Measurements from ENCODE around the gene FA2H. TPM values are rescaled to one million over a fixed set of nuclear protein-coding genes. Genes with fewer than 3 reads are reported as not detected.

The FA2H gene
- polyA plus RNA-seq, 3 donors, result not detected

DNA sequence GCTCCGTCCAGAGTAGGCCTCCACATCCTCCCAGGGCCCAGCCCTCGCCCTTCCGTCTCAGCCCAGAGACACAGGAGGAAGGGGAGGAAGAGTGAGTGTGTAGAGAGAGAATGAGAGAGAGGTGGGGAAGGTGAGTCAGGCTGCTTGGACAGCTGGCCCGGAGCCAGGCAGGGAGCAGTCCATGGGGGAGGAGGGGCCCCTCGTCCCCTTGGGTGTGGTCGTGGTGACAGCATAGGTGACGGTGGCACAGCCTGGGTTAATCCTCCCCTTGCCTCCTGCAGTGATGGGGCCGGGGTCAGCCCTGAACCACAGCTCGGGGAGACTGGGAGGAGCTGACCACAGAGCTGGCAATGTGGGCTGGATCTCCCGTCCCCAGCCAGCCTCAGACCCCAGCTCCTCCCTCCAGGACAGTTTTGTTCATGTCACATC lies 36.5 kb downstream of the FA2H start:
- Histone ChIP-seq H3K79me2 (ENCODE audit: insufficient read depth, low read length) (no peaks in the 10 kb centered on the region), H3K4me3 (replicated peaks in 1 of 3; ENCODE audit: low read depth in 2 of 3, low read length in 3 of 3) (no peak overlapping the region), H3K27ac (ENCODE audit: low read depth in 1 of 2, low read length in 2 of 2) (no peak overlapping the region), H3K36me3 (replicated peaks in 1 of 2; ENCODE audit: control insufficient read depth in 1 of 2, insufficient read depth in 2 of 2, low read length in 2 of 2) (no peaks in the 10 kb centered on the region), H3K9me3 (replicated peaks in 1 of 2; ENCODE audit: control insufficient read depth in 1 of 2, insufficient read depth in 1 of 2, low read length in 2 of 2) (no peaks in the 10 kb centered on the region), H3K9ac (ENCODE audit: insufficient read depth, low read length, poor library complexity, severe bottlenecking) (no peak overlapping the region), H3K27me3 (ENCODE audit: control insufficient read depth in 2 of 2, insufficient read depth in 2 of 2, low read length in 2 of 2) (no peaks in the 10 kb centered on the region), H3K4me1 (ENCODE audit: control insufficient read depth in 1 of 2, insufficient read depth in 2 of 2, low read length in 2 of 2) (no peaks in the 10 kb centered on the region), H3K4me2 (replicated peaks; ENCODE audit: extremely low read depth, low read length, poor library complexity, severe bottlenecking) (no peak overlapping the region), H2AFZ (ENCODE audit: insufficient read depth, low read depth, low read length, poor library complexity, severe bottlenecking) (no peak overlapping the region), H4K20me1 (ENCODE audit: insufficient read depth, low read length) (no peaks in the 10 kb centered on the region)
- Mint-ChIP-seq H3K9me3 (peaks cover 0 to 2% (median 0%) of the 10 kb centered on the region in 7 donors), H3K4me1 (peaks cover 5% of the 10 kb centered on the region), H3K4me3 (no peak overlapping the region), H3K27me3 (ENCODE audit: low read depth in 3 of 3) (peaks cover 6 to 10% (median 9%) of the 10 kb centered on the region in 3 donors), H3K36me3 (no peaks in the 10 kb centered on the region), H3K27ac (peak overlapping the region in 1 of 7 donors; percentile 35)
- DNase-seq, result no peak
- TF ChIP-seq, protein P1, sequence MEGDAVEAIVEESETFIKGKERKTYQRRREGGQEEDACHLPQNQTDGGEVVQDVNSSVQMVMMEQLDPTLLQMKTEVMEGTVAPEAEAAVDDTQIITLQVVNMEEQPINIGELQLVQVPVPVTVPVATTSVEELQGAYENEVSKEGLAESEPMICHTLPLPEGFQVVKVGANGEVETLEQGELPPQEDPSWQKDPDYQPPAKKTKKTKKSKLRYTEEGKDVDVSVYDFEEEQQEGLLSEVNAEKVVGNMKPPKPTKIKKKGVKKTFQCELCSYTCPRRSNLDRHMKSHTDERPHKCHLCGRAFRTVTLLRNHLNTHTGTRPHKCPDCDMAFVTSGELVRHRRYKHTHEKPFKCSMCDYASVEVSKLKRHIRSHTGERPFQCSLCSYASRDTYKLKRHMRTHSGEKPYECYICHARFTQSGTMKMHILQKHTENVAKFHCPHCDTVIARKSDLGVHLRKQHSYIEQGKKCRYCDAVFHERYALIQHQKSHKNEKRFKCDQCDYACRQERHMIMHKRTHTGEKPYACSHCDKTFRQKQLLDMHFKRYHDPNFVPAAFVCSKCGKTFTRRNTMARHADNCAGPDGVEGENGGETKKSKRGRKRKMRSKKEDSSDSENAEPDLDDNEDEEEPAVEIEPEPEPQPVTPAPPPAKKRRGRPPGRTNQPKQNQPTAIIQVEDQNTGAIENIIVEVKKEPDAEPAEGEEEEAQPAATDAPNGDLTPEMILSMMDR (IDR thresholded peaks at IDR 0.05), result no peak
- intact Hi-C loops (cut with micrococcal nuclease), result no loop called here
- WGBS (ENCODE audit: insufficient coverage), result 48% methylated on average over 7 of the region's 10 CpGs

DNA sequence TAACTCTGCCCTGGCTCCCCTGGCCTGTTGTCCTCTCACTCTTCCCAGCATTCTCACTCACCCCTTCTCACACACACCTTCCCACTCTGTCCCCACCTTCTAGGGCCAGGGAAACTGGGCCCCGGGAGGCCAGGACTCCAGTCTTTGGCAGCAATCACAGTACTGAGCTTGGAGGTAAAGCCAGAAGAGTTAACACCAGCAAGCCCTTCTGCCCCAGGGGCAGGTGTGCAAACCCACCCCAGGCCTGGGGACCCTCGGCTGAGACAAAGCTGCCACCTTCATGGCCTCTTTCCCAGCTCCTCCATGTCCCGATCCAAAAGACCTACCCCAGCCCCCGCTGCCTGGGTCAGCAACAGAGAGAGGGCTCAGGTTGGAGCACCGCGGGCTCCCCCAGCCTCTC lies 37.1 kb downstream of the FA2H start:
- TF ChIP-seq, protein P1 (IDR thresholded peaks at IDR 0.05), result no peak
- H3K9me3 ChIP-seq (replicated peaks in 1 of 2; ENCODE audit: control insufficient read depth in 1 of 2, insufficient read depth in 1 of 2, low read length in 2 of 2), result no peaks in the 10 kb centered on the region
- WGBS (ENCODE audit: insufficient coverage), result 100% methylated on average over 4 of the region's 6 CpGs
- no peaks in the 10 kb centered on the region for H3K36me3 Mint-ChIP-seq
- DNase-seq, result no peak
- no peak overlapping the region for H3K9ac ChIP-seq (ENCODE audit: insufficient read depth, low read length, poor library complexity, severe bottlenecking)
- H3K27me3 Mint-ChIP-seq (ENCODE audit: low read depth in 3 of 3), result peaks cover 6 to 10% (median 9%) of the 10 kb centered on the region in 3 donors
- peaks cover 5% of the 10 kb centered on the region for H3K4me1 Mint-ChIP-seq
- no peak overlapping the region for H3K4me2 ChIP-seq (replicated peaks; ENCODE audit: extremely low read depth, low read length, poor library complexity, severe bottlenecking)
- H3K4me3 ChIP-seq (replicated peaks in 1 of 3; ENCODE audit: low read depth in 2 of 3, low read length in 3 of 3), result no peak overlapping the region
- no peaks in the 10 kb centered on the region for H3K27me3 ChIP-seq (ENCODE audit: control insufficient read depth in 2 of 2, insufficient read depth in 2 of 2, low read length in 2 of 2)
- no peak overlapping the region for H3K4me3 Mint-ChIP-seq
- no peak overlapping the region for H2AFZ ChIP-seq (ENCODE audit: insufficient read depth, low read depth, low read length, poor library complexity, severe bottlenecking)
- no peaks in the 10 kb centered on the region for H3K79me2 ChIP-seq (ENCODE audit: insufficient read depth, low read length)
- intact Hi-C loops (cut with micrococcal nuclease), result no loop called here
- H4K20me1 ChIP-seq (ENCODE audit: insufficient read depth, low read length), result no peaks in the 10 kb centered on the region
- H3K4me1 ChIP-seq (ENCODE audit: control insufficient read depth in 1 of 2, insufficient read depth in 2 of 2, low read length in 2 of 2), result no peaks in the 10 kb centered on the region
- no peak overlapping the region for H3K27ac Mint-ChIP-seq
- no peak overlapping the region for H3K27ac ChIP-seq (ENCODE audit: low read depth in 1 of 2, low read length in 2 of 2)
- H3K9me3 Mint-ChIP-seq, result peaks cover 0 to 2% (median 0%) of the 10 kb centered on the region in 7 donors
- no peaks in the 10 kb centered on the region for H3K36me3 ChIP-seq (replicated peaks in 1 of 2; ENCODE audit: control insufficient read depth in 1 of 2, insufficient read depth in 2 of 2, low read length in 2 of 2)
